HepG2 (cell line): ENCODE data around the gene C20orf96. TPM values are rescaled to one million over a fixed set of nuclear protein-coding genes. Genes with fewer than 3 reads are reported as not detected.

Experiments
- DNMT3B ChIP-seq: conservative IDR thresholded peaks from 2 replicates; pipeline ENCODE4 v1.6.1; 2016; ENCODE audit warnings: missing biosample characterization, control low read depth
- HNRNPLL ChIP-seq: fragments of 200-400 bp; formaldehyde crosslinking; IDR thresholded peaks from 2 replicates; pipeline ENCODE4 v1.6.1; 2017; ENCODE audit warnings: mild to moderate bottlenecking, low read depth, low read length; ENCODE audit not compliant: poor library complexity, severe bottlenecking
- MEIS2 ChIP-seq: sonication (generic); formaldehyde crosslinking; IDR thresholded peaks from 2 replicates; pipeline ENCODE4 v1.9.0; 2021; ENCODE audit warnings: mild to moderate bottlenecking, missing genetic modification reagents
- RBAK ChIP-seq: sonication (generic); formaldehyde crosslinking; IDR thresholded peaks from 2 replicates; pipeline ENCODE4 v1.5.1; 2020; ENCODE audit warnings: mild to moderate bottlenecking, missing genetic modification reagents
- ZBTB38 ChIP-seq: sonication (generic); formaldehyde crosslinking; IDR thresholded peaks from 2 replicates; pipeline ENCODE4 v1.5.1; 2020; ENCODE audit warnings: mild to moderate bottlenecking, missing genetic modification reagents
- ZKSCAN1 ChIP-seq: fragments of 150-350 bp; IDR thresholded peaks from 2 replicates; pipeline ENCODE4 v1.6.1; 2014; ENCODE audit warnings: low read length
- ZNF136 ChIP-seq: sonication (generic); formaldehyde crosslinking; IDR thresholded peaks from 2 replicates; pipeline ENCODE4 v1.8.1; 2022; ENCODE audit warnings: low read depth, mild to moderate bottlenecking, moderate library complexity, missing genetic modification reagents
- ZNF20 ChIP-seq: sonication (generic); formaldehyde crosslinking; IDR thresholded peaks from 2 replicates; pipeline ENCODE4 v1.4.0; 2020; ENCODE audit warnings: mild to moderate bottlenecking, moderate library complexity, missing genetic modification reagents
- ZSCAN20 ChIP-seq: sonication (generic); formaldehyde crosslinking; IDR thresholded peaks from 2 replicates; pipeline ENCODE4 v1.4.0; 2020; ENCODE audit warnings: missing genetic modification reagents, mild to moderate bottlenecking, borderline replicate concordance
- polyA plus RNA-seq, 8 experiments: library from polyadenylated mRNA; depleted of rRNA in 3 of 8; stranded (reverse) in 7 of 8; unstranded in 1 of 8; fragments of >200 nt; fragmentation: Illumina TruSeq in 4 of 8; extraction: Trizol in 4 of 8; gene quantifications; 2 replicates each; pipeline versions ENCODE4 v1.2.1 to v1.2.3, GENCODE V29; 2011 to 2016; ENCODE audit warnings: low read depth in 4 of 8, missing spikeins in 1 of 8, mixed read lengths in 1 of 8; ENCODE audit not compliant: insufficient read depth in 1 of 8
- total RNA-seq, 5 experiments: library from RNA; depleted of rRNA; stranded (reverse); fragments of >200 nt; fragmentation: Illumina TruSeq; extraction: Trizol; gene quantifications; 2 replicates each; pipeline ENCODE4 v1.2.3, GENCODE V29; 2016; ENCODE audit warnings: low read depth in 1 of 5
- TF ChIP-seq, protein P1 (sequence below): sonication (generic); formaldehyde crosslinking; IDR thresholded peaks from 2 replicates; pipeline ENCODE4 v1.8.0; 2022; ENCODE audit warnings: missing genetic modification reagents, low read depth, mild to moderate bottlenecking, borderline replicate concordance
- TF ChIP-seq, protein P2 (sequence below): sonication (generic); formaldehyde crosslinking; IDR thresholded peaks from 2 replicates; pipeline ENCODE4 v1.4.0; 2020; ENCODE audit warnings: missing genetic modification reagents, borderline replicate concordance
- TF ChIP-seq, protein P3 (sequence below): sonication (generic); formaldehyde crosslinking; IDR thresholded peaks from 2 replicates; pipeline ENCODE4 v1.5.1; 2020; ENCODE audit warnings: mild to moderate bottlenecking, missing genetic modification reagents, moderate library complexity
- TF ChIP-seq, protein P4 (sequence below), 2 experiments: sonication (generic) in 1 of 2; formaldehyde crosslinking in 1 of 2; IDR thresholded peaks; 2 replicates each; pipeline versions ENCODE4 v1.4.0 to v1.6.1; 2018 to 2020; ENCODE audit warnings: missing genetic modification reagents in 2 of 2, borderline replicate concordance in 1 of 2, low read depth in 1 of 2, mild to moderate bottlenecking in 1 of 2, missing biosample characterization in 1 of 2
- TF ChIP-seq, protein P5 (sequence below): sonication (generic); formaldehyde crosslinking; IDR thresholded peaks from 2 replicates; pipeline ENCODE4 v1.4.0; 2020; ENCODE audit warnings: mild to moderate bottlenecking, missing genetic modification reagents

The C20orf96 gene
- total and polyA plus RNA-seq, 2 of the 13 experiments (the other 11 are each of a cell fraction or from before 2014, with no cell fraction given), result 3.8 to 20.6 TPM

DNA sequence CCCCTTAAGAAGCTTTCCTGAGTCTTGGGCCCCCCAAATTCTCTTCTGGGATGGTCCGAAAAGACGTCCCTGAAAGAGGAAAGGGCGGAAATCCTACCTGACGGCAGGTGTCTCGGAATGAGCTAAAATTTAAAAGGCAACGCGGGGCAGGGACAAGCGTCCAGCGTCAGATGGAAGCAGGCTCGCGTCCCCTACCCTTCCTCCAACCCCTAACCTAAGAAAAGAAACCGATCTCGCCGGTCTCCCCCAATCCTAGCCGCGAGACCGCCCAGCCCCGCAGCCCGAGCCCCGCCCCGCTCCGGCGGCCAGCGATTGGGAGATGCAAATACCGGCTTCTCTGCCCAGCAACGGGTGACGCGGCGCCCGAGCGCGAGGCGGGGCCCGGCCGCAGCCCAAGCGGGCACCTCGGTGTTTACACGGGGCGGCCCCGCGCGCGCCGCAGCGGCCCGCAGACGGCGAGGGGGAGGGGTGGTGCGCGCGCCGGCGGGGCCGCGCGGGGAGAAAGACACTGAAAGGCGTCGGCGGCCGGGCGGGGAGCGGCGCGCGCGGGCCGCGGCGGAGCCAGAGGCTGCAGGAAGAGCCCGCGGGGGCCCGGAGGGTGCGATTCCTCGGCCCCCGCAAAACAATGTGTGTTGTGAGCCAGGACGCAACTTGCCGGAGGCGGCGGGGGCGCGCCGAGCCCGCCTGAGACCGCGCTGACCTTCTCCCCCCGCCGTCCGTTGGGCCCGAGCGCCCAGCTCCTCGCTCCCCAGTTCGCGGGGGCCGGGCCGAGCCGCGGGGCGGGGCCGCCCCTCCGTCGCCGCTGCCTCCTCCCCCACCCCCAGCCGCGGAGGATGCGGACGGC, 34.7 kb upstream of the C20orf96 start, which contains the start of gene SOX12 (continued):
- TF ChIP-seq, protein P1, sequence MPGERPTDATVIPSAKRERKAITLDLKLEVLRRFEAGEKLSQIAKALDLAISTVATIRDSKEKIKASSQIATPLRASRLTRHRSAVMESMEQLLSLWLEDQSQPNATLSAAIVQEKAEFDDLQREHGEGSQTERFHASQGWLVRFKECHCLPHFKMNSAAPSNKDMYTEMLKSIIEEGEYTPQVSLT (CRISPR knock-in tag), result no peak
- TF ChIP-seq ZBTB38 (CRISPR knock-in tag) (no peak), ZSCAN20 (peak; percentile 85; the same call in 1 of the 2 replicates), ZKSCAN1 (no peak), MEIS2 (CRISPR knock-in tag) (peak; percentile 88), ZNF20 (no peak), HNRNPLL (no peak), DNMT3B (CRISPR knock-in tag) (0 out of 2 replicates have a peak, but pooled peaks have one; percentile 47), ZNF136 (no peak), RBAK (CRISPR knock-in tag) (no peak)
- TF ChIP-seq, protein P2, sequence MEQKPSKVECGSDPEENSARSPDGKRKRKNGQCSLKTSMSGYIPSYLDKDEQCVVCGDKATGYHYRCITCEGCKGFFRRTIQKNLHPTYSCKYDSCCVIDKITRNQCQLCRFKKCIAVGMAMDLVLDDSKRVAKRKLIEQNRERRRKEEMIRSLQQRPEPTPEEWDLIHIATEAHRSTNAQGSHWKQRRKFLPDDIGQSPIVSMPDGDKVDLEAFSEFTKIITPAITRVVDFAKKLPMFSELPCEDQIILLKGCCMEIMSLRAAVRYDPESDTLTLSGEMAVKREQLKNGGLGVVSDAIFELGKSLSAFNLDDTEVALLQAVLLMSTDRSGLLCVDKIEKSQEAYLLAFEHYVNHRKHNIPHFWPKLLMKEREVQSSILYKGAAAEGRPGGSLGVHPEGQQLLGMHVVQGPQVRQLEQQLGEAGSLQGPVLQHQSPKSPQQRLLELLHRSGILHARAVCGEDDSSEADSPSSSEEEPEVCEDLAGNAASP (CRISPR knock-in tag), result no peak
- TF ChIP-seq, protein P3, sequence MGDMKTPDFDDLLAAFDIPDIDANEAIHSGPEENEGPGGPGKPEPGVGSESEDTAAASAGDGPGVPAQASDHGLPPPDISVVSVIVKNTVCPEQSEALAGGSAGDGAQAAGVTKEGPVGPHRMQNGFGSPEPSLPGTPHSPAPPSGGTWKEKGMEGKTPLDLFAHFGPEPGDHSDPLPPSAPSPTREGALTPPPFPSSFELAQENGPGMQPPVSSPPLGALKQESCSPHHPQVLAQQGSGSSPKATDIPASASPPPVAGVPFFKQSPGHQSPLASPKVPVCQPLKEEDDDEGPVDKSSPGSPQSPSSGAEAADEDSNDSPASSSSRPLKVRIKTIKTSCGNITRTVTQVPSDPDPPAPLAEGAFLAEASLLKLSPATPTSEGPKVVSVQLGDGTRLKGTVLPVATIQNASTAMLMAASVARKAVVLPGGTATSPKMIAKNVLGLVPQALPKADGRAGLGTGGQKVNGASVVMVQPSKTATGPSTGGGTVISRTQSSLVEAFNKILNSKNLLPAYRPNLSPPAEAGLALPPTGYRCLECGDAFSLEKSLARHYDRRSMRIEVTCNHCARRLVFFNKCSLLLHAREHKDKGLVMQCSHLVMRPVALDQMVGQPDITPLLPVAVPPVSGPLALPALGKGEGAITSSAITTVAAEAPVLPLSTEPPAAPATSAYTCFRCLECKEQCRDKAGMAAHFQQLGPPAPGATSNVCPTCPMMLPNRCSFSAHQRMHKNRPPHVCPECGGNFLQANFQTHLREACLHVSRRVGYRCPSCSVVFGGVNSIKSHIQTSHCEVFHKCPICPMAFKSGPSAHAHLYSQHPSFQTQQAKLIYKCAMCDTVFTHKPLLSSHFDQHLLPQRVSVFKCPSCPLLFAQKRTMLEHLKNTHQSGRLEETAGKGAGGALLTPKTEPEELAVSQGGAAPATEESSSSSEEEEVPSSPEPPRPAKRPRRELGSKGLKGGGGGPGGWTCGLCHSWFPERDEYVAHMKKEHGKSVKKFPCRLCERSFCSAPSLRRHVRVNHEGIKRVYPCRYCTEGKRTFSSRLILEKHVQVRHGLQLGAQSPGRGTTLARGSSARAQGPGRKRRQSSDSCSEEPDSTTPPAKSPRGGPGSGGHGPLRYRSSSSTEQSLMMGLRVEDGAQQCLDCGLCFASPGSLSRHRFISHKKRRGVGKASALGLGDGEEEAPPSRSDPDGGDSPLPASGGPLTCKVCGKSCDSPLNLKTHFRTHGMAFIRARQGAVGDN (CRISPR knock-in tag), result peak; percentile 41
- TF ChIP-seq, protein P4, sequence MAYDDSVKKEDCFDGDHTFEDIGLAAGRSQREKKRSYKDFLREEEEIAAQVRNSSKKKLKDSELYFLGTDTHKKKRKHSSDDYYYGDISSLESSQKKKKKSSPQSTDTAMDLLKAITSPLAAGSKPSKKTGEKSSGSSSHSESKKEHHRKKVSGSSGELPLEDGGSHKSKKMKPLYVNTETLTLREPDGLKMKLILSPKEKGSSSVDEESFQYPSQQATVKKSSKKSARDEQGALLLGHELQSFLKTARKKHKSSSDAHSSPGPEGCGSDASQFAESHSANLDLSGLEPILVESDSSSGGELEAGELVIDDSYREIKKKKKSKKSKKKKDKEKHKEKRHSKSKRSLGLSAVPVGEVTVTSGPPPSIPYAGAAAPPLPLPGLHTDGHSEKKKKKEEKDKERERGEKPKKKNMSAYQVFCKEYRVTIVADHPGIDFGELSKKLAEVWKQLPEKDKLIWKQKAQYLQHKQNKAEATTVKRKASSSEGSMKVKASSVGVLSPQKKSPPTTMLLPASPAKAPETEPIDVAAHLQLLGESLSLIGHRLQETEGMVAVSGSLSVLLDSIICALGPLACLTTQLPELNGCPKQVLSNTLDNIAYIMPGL (CRISPR knock-in tag; IDR thresholded peaks at IDR 0.05; ENCODE audit: borderline replicate concordance in 1 of 2, low read depth in 1 of 2), result peak in 1 of 2 experiments; percentile 19; a peak in 3 of 4 replicates
- TF ChIP-seq, protein P5, sequence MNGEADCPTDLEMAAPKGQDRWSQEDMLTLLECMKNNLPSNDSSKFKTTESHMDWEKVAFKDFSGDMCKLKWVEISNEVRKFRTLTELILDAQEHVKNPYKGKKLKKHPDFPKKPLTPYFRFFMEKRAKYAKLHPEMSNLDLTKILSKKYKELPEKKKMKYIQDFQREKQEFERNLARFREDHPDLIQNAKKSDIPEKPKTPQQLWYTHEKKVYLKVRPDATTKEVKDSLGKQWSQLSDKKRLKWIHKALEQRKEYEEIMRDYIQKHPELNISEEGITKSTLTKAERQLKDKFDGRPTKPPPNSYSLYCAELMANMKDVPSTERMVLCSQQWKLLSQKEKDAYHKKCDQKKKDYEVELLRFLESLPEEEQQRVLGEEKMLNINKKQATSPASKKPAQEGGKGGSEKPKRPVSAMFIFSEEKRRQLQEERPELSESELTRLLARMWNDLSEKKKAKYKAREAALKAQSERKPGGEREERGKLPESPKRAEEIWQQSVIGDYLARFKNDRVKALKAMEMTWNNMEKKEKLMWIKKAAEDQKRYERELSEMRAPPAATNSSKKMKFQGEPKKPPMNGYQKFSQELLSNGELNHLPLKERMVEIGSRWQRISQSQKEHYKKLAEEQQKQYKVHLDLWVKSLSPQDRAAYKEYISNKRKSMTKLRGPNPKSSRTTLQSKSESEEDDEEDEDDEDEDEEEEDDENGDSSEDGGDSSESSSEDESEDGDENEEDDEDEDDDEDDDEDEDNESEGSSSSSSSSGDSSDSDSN (CRISPR knock-in tag), result peak; percentile 56
